KOPT-K1 (cell line): ENCODE measurements around the gene S100A4.

ENCODE experiments used
- H3K27ac ChIP-seq: fragments of 200-600 bp; sonication (generic); 2 replicates; pipeline ENCODE4 v1.5.1; 2016; ENCODE audit warnings: antibody characterized with exemption, mild to moderate bottlenecking, low read depth, low read length; ENCODE audit not compliant: poor library complexity, severe bottlenecking
- H3K36me3 ChIP-seq: fragments of 200-600 bp; sonication (generic); 2 replicates; pipeline ENCODE4 v1.5.1; 2017; ENCODE audit warnings: antibody characterized with exemption, mild to moderate bottlenecking, low read length, moderate library complexity; ENCODE audit not compliant: insufficient read depth
- H3K9me3 ChIP-seq: fragments of 200-600 bp; sonication (generic); 2 replicates; pipeline ENCODE4 v1.5.1; 2017; ENCODE audit warnings: antibody characterized with exemption, low read length, mild to moderate bottlenecking; ENCODE audit not compliant: insufficient read depth, poor library complexity, severe bottlenecking

Gene S100A4

DNA sequence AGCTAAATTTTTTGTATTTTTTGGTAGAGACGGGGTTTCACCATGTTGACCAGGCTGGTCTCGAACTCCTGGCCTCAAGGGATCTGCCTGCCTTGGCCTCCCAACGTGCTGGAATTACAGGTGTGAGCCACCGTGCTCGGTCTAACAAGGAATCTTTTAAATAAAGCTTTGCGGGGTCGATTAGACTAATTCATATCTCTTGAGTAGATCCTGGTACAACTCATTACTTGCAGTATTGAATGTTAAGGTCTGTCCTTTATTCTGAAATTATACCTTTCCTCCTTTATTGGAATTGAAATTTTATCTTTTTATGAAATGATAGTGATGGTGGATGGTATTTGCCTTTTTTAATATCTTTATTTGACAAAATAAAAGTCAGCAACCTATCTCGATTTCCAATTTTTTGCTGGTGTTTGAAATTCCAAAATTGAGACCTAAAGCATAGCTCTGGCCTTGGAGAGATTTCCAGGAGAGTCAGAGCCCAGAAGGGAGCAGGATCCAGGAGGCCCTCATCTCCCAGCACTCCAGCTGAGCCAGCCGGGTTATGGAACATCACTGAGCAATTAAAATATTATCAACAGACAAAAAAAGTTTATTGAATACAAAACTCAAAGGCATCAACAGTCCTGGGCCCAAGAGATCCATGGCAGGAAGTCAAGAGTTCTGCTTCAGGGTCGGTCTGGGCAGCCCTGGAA lies 15.3 kb upstream of the S100A4 start:
- H3K36me3 ChIP-seq = no peaks in the 10 kb centered on the region
- H3K27ac ChIP-seq = no peak overlapping the region
- no peaks in the 10 kb centered on the region for H3K9me3 ChIP-seq

DNA sequence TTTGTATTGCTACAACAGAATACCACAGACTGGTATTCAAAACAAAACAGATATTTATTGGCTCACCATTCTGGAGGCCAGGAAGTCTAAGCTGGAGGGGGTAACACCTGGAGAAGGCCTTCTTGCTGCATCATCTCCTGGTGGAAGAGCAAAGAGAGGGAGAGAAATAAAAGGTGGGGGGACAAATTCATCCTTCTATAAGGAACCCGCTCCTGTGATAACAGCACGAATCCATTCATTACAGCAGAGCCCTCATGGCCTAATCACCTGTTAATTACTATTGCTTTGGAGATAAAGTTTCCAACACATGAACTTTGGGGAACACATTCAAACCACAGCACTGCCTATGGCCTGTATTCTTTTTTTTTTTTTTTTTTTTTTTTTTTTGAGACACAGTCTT lies 14.6 kb upstream of the S100A4 start:
- Histone ChIP-seq H3K27ac (no peak overlapping the region), H3K36me3 (no peaks in the 10 kb centered on the region), H3K9me3 (no peaks in the 10 kb centered on the region)

DNA sequence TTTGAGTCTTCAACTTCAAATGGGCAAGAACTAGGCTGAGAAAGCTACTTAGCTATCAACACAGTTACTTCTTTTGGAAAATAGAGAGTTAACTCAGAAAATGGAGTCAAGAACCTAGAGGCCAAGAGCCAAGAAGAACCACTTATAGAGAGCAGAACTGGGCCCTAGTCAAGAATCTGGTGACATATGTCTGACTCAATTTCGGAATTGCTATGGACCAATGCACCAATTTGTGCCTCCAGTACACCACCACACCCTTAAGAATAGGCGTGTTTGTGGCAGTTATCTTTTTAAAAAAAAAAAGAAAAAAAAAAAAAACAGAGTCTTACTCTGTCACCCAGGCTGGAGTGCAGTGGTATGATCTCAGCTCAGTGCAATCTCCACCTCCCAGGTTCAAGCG lies 12.3 kb upstream of the S100A4 start:
- H3K27ac ChIP-seq = no peak overlapping the region
- H3K9me3 ChIP-seq = no peaks in the 10 kb centered on the region
- H3K36me3 ChIP-seq = no peaks in the 10 kb centered on the region

DNA sequence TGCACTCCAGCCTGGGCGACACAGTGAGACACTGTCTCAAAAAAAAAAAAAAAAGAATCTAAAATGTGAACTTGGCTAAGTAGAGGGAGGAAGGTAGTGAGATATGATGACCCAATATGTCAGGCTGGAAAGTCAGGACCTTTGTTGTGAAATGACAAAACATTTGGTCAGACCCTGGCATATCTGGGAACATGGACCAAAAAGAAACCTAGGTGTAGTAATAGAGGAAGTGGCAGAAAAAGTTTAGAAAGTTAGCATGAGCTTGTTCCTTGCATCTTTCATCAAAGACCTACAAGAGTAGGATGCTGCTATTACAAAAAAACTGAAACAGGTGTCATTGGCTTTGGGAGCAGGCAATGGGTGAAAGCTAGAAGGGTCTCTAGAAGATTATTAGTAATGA lies 10.7 kb upstream of the S100A4 start:
- H3K27ac ChIP-seq = no peak overlapping the region
- H3K36me3 ChIP-seq = no peaks in the 10 kb centered on the region
- H3K9me3 ChIP-seq = no peaks in the 10 kb centered on the region

DNA sequence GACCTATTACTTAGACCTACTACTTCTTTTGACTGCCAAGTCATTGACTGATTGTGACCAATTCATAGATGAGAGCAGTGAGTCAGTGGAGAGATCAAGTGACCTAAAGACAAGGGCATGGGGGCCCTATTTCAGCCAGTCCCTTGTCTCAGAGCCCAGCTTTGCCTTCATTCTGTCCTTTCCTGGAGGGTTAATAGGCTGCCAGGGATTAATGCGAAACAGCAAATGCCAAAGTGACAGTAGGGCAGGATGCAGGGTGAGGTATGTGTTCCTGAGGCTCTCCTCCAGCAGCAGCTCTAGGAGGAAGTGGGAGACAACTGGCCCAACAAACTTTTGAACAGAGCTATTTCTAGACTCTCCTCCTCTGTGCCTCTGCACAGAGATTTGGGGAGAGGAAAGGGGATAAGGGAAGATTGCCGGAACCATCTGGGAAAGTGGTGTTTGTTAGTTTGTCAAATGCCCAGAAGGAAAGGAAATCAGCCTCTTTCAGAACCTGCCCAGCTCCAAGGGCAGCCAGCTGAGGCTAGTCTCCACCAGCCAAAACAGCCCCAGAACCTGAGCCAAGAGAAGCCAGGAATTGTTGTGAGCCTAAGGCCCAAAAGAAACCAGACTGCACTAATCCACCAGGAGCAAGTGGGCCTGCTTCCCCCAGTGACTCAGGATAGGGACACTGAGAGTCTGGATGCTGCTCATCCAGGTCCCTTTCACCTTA lies 8.4 kb upstream of the S100A4 start:
- Histone ChIP-seq H3K27ac (no peak overlapping the region), H3K36me3 (no peaks in the 10 kb centered on the region)

DNA sequence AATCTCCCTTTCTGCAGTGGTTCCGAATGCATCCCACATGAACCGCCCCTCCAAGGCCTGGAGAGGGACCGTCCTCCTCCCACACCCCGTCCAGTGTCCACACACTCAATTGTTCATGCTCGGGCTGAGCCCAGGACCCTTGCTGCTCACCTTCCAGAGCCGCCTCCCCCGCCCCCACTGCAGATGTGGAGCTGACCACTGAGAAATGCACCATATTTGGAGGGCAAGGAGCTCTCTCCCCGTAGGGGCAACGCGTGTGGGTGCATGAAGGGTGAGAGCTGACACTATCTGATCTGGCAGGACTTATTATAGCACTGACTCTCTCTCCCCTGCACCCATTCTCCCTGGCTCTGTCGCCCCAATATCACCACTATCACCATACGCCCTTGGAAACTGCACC lies 7.5 kb upstream of the S100A4 start:
- H3K9me3 ChIP-seq = no peaks in the 10 kb centered on the region
- no peak overlapping the region for H3K27ac ChIP-seq

More for the DNA sequence above, 8.4 kb upstream of the S100A4 start:
- H3K9me3 ChIP-seq = no peaks in the 10 kb centered on the region

DNA sequence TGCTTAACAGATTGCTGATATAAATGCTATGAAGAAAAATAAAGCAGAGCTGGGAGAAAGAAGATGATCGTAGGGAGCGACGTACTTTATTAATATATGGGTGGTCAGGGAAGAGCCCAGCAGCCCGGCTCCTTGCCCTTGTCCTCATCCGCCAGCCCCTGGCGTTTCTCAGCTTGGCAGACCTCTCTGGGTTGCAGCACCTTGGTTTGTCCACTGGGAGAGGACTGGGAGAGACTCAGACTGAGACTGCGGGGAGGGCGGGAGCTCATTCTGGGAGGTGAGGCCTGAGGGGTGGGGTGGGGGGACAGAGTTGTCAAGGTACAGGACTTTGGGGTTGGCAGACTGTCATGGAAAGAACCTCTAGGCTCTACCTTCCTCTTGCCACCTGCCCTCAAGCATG lies 6.7 kb upstream of the S100A4 start:
- Histone ChIP-seq H3K36me3 (no peaks in the 10 kb centered on the region), H3K27ac (no peak overlapping the region)

More for the DNA sequence above, 7.5 kb upstream of the S100A4 start:
- H3K36me3 ChIP-seq = no peaks in the 10 kb centered on the region

DNA sequence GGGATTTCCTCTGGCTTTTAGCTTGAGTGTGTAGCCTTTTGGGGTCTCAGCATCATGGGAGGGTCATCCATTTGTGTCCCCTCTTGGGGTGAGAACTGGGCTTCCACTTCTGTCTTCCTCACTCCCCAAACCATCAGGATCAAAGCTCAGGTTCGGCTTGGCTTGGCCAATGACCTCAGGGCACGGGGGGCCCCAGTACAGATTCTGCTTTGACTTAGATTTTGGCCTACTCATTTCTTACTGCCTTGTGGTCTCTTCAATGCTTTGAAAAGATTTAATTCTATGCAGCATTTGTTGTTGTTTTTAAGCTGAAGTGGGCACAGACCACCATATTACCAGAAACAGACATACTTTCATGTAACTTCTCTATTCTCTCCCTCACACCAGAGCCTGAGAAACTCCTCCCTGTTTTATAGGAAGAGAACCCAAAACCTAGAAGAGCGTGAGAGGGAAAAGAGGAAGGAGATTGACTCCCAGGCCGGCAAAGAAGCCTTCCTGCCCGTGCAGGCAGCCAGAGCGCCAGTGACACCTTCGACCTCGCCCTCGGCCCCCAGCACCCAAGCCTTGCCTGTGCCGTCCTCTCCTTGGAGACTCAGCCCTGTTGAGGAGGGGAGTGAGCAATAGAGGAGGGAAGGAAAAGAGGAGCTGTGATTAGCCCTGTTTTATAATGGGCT lies 5.4 kb upstream of the S100A4 start:
- Histone ChIP-seq H3K27ac (no peak overlapping the region), H3K9me3 (no peaks in the 10 kb centered on the region), H3K36me3 (no peaks in the 10 kb centered on the region)

More for the DNA sequence above, 6.7 kb upstream of the S100A4 start:
- H3K9me3 ChIP-seq = no peaks in the 10 kb centered on the region

DNA sequence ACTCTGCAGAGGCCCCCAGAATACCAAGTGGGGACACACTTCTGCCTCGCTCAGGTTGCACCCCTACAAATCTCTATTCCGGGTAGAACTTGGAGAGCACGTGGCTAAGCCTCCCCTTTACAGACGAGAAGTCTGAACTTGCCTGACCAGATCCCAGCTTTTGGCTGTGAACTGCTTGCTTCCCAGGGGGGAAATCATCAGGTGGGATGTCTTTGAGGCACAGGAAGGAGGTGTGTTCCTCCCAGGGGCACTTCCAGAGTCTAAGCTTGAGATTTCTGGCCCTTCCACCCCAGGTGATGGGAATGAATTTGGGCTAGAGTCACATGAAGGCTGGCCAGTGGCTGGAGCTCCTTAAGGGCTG lies 4.8 kb upstream of the S100A4 start:
- no peak overlapping the region for H3K27ac ChIP-seq
- H3K36me3 ChIP-seq = no peaks in the 10 kb centered on the region
- no peaks in the 10 kb centered on the region for H3K9me3 ChIP-seq

DNA sequence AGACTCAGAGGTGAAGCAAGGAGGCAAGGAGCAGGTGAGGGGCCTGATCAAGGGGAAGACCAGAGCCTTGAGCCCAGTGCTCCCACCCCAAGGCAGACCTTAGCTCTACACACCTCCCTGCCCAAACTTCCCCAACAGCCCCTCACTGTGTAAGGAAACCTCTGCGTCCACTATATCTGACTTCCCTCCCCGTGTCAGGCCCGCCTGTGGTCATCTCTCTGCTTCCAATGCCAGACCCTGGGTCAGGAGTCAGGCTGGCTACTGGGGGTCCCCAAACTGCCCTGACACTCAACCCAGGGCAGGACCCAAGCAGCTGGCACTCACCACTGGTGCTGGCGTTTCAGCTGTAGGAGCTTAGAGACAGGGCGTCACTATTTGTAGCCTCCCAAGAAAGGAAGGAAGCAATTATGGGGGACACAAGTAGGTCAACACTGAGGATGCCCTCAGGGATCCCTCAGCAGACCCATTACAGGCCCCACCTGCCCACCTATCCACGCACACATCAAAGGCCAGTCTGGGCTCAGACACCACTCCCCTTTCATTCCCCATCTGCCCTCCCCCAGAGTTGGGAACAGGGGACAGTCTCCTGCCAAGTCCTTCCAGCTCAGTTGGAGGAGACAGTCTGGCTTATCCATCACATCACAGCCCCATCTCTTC lies 4.3 kb upstream of the S100A4 start:
- Histone ChIP-seq H3K27ac (no peak overlapping the region), H3K36me3 (no peaks in the 10 kb centered on the region), H3K9me3 (no peaks in the 10 kb centered on the region)

DNA sequence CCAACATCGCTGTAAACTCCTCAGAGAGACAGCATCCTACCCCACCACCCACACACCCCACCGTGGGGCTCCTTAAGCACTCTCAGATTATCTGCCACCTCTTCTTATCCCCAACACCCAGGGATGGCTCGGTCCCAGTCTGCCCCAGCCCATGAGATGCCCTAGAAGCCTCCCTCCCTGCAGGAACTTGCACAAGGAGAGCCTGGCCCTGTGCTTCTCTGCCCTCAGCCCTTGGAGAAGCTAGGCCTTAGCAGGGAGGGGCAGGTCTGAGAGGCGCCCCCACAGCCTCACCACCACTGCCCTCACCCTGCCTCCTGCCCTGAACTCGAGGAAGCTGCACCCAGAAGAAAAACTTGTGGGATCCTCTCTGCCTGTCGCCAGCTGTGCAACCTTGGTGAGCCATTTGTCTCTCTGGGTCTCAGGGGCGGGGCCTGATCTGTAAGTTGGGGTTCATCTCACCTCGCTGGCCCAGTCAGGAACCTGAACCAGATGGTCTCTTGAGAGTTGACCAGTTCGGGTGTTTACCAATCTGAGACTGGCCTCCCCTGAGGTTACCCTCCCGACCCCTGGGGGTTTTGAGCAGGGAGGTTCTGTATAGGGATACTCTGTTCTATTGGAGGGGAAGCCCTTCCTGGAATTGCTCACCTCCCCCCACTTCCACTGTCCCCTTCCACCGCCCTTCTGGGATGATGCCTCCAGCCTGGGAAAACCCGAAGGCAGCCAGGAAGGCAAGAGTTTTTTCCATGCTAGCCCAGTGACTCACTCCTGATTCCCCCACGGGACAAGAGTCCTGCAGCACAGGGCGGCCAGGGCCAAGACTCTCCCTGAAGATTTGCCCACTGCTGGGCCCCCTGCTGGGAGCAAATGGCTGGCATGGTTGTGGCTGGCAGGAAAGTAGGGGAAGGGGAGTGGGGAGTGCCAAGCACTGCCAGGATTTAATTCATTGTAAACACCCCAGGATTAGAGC lies 3.4 kb upstream of the S100A4 start, which contains the start of gene S100A3:
S100A3 (minus strand) TSS at position 537 of the 967 bp plus-strand sequence. CDS start 773 bp downstream, outside the sequence.
- Histone ChIP-seq H3K36me3 (no peaks in the 10 kb centered on the region), H3K27ac (no peak within 1 kb of the TSS), H3K9me3 (no peaks in the 10 kb centered on the region)

DNA sequence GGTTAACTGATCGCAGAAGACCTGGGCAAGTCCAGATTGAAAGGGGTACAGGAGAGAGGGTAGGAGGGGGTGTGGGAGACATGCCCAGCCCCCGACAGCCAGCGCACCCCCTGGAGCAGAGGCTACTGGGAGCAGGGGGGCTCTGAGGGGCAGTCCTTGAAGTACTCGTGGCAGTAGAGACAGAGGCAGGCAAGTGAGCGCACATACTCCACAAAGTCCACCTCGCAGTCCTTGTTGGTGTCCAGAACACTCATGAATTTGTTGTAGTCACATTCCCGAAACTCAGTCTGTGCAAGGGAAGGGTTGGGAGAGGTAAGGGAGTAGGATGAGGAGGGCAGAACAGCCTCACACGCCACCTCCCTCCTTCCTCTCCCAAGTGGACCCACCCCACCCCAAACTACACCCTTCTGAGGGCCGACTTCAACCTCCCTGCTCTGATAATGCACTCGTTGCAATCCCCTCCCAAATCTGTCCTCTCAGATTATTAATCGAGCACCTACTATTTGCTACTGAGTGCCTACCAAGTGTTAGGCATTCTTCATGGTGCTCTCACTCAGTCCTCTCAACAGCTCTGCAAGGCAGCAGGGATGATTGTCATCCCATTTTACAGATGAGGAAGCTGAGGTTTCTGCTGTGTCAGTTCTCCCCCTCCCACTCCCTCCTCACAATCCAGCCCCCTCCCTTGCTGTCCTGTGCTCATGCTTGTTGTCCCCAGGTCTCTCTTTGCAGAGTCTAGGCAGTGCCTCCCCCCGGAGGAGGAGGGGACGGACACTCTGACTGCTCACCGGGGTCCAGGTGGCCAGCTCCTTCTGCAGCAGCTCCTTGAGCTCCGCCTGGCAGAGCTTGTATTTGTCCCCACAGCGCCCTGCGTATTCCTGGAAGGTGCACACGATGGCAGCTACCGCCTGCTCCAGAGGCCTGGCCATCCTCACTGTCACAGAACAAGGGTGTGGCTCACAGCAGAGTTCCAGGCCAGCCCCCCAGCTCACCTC lies 2.2 kb upstream of the S100A4 start:
- Histone ChIP-seq H3K27ac (no peak overlapping the region), H3K9me3 (no peaks in the 10 kb centered on the region), H3K36me3 (no peaks in the 10 kb centered on the region)

DNA sequence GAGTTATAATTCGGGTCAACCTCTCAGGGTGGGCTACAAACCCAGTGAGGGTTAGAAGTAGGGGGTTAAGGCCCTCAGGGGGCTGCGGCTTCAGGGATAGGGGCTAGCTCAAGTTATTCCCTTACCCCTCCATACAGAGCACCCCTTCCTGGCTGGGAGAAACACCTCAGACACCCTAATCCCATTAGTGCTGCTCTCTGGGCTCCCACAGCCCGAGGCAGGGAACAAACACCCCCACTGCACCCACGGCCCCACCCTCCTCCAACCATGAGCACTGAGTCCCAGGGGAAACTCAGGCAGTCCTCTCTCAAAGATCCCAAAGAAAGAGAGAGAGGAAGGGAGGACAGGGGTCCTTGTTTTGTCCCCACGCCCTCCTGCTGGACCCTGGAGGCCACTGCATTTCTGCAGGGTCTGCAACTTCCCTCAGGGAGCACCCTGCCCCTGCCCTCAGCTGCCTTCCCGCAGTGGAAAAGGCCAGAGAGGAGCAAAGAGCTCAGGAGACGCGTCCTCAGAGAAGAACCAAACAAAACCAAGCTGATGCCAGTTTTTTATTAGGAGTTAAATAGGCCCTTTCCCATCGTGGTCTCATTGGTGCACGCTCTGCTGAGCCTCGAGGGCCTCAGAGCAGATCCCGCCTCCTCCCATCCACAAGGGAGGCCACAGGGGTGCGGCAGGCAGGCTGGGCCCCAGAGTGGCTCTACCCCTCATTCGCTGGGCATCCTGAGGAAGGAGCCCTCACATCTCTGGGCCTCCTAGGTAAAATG lies 1.4 kb upstream of the S100A4 start:
- no peaks in the 10 kb centered on the region for H3K36me3 ChIP-seq
- H3K27ac ChIP-seq = no peak overlapping the region

More for the DNA sequence above, 1.4 kb upstream of the S100A4 start:
- H3K9me3 ChIP-seq = no peaks in the 10 kb centered on the region
